ENCODE measurements around the gene PNP.

GRCh38 chr14:20503898-20504297 lies 34.7 kb downstream of the PNP start:
- TF ChIP-seq CTCF (IDR thresholded peaks at IDR 0.05; ENCODE audit: low read length) (no peak), EZH2 (optimal IDR thresholded peaks at IDR 0.05; ENCODE audit: low read depth, low read length) (no peak), EZH2phosphoT487 (IDR thresholded peaks at IDR 0.05; ENCODE audit: low read length) (no peak)

Measured in MM.1S (cell line).